ENCODE measurements around the gene RAPGEF4.

GRCh38 chr2:172877826-172878225 lies 142.2 kb downstream of the RAPGEF4 start:
- TF ChIP-seq CTCF (IDR thresholded peaks at IDR 0.05) (no peak), POLR2A (IDR thresholded peaks at IDR 0.05; ENCODE audit: low read depth) (no peak), POLR2AphosphoS5 (IDR thresholded peaks at IDR 0.05) (no peak), EP300 (IDR thresholded peaks at IDR 0.05) (no peak)

All from esophagus muscularis mucosa (tissue), 4 donors.